Right hindlimb (tissue), 1 donor: Measurements from ENCODE around the gene INAFM2.
A peak's percentile ranks its signal among the peaks of the same experiment; 100 is the strongest.

Experiments used
- DNase-seq: peaks from one replicate; pipeline ENCODE4 v3.0.0-alpha.2; 2018

INAFM2 gene

GRCh38 chr15:40345225-40345866 is 21.9 kb downstream of the INAFM2 start:
- DNase-seq, result no peak

DNA sequence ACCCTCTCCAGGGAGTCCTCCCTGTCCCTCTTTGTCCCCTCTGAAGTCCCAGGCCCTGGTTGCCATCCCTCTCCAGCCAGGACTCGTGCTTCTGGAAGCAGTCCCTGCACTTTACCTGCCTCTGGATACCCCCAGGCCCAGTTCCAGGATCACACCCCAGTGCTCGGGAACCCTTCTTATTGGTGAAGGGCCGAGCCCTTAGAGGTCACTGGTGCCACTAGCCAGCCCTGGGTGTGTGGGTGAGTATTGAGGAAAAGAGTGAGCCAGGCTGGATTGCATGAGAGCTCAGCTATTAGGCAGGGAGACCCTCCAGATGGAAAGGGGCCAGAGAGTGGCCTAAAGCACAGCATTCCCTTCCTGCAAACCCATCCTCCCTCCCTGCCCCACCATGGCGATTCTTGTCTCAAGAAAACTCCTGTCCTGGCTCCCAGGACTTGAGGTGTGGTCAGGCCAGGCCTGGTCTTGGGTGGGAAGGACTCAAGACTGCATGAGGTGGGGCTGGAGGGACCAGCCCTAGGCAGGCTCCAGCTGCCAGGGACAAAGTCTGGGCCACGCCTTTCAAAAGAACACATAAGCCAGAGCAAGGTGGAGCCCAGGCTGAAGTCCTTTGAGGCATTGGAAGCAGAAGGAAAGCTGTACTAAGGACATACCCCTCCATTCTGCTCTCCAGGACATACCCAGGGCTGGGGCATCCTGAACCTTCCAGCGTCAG is 22.5 kb downstream of the INAFM2 start:
- DNase-seq, result no peak

- no peak for DNase-seq
Measured at GRCh38 chr15:40346579-40347558, 23.4 kb downstream of the INAFM2 start.

DNA sequence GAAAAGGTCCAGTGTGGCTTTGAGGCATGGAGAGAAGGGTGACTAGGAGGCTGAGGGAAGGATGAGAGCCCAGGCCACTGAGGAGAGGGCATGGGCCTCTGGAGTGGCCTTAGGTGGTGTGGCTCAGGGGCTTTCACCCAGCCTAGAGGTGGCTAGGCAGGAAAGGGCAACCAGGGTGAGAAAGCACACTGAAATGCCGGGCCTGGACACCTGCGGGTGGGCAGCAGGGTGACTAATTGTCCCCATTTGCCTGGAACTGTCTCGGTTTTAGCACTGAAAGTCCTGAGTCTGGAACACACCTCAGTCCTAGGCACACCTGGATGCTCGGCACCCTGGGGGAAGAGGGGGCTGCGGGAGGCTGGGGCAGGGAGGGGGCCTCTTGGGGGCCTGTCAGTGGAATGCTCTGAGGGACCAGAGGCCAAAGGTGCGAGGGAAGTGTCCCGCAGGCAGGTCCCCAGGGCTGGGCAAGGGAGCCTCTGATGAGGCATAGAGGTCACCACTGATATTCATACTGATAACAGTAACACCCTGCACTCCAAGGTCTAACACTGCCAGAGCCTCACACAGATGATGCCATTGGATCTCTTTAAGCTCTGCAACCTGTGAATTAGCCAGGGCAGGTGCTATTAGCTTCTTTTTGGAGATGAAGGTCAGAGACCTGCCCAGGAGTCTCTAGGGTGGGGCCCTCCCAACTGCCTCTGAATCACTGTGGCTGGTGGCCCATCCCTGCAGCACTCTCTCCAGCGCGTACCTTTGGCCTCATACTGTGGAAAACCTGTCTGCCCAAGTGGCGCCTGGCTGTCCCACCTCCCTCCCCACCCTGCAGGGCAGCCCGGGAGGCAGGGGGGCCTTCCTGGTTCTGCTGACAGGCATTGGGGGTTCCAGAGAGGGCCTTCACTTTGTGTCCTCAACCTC is 24.3 kb downstream of the INAFM2 start:
- DNase-seq, result no peak

DNA sequence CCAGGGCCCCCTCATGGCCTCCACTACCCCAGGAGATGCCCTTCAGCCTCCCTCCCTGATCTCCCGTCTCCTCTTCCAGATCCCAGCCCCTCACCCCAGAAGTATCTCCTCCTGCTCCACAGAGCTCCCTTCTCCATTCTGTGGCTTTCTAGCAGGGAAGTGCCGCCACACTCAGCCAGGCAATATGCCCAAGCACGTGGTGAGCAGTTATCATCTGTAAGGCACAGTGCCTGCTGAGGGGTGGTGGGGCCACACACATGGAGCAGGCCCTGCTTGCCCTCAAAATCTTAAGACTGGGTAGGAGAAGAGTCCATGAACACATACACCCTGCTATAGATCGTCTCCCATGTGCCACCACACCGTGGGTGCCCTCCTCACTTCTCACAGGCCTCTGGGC is 25.0 kb downstream of the INAFM2 start:
- no peak for DNase-seq

- DNase-seq, result no peak
Measured at GRCh38 chr15:40349163-40349562, 25.7 kb downstream of the INAFM2 start.

DNA sequence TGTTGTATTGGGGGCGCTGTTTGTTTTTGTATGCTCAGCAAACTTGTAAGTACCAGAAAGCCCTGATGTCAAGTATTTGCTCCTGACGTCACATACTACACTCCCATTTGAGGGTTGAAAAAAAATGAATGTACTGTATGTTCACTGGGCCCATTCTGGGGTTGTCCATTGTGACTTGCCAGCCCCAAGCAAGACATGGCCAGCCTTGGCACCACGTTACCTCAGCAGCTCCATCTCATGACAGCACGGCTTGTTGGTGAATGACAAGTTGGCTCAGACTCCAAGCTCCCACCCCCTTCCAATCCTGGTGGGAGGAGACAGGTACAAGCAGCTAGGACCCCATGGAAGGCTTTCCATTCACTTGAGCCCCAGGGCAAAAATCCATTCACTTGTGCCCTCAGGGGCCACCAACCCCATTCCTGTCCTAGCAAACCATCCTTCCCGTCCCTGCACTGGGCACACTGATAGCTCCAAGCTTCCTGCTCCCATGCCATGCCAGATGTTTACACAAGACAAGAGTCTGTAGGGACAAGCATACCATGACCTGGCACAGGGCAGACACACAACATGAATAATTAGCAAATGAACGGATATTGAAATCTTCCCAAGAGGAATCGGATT is 28.9 kb downstream of the INAFM2 start:
- DNase-seq, result no peak

GRCh38 chr15:40353697-40354096 is 30.2 kb downstream of the INAFM2 start:
- no peak for DNase-seq

DNA sequence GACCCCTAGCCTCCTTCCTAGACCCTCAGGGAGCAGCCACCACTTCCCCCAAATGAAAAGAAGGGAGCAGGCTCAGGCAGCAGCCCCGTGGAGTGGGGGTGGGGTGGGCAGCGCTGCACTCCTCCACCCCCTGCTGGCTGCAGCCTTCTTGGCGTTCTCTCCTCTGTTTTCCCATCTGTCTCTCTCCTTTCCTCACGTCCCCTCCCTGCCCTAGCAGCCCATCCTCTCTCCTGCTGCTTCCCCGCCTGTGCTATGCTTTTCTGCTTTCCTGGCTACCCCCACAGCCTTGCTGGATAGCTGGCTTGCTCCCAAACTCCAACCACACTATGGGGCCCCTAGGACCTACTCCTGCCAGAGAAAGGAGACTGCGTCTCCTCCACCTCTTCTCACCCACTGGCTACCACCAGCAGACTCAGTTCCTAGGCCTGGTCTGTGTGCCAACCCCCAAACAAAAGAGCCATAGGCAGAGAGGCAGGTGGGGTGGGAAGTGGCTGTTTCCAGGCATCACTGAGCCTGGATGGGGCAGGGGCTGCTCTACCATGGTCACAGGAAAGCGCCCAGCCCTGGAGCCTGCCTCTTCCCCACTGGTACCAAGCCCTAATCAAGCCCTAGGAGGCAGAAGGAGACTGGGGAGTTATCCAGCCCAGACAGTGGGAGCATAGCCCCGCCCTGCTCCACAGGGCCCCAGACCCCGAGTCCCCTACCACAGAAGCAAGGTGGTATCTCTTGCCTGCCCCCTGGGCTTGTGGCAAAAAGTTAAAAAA is 31.1 kb downstream of the INAFM2 start:
- peak; percentile 65 for DNase-seq

DNA sequence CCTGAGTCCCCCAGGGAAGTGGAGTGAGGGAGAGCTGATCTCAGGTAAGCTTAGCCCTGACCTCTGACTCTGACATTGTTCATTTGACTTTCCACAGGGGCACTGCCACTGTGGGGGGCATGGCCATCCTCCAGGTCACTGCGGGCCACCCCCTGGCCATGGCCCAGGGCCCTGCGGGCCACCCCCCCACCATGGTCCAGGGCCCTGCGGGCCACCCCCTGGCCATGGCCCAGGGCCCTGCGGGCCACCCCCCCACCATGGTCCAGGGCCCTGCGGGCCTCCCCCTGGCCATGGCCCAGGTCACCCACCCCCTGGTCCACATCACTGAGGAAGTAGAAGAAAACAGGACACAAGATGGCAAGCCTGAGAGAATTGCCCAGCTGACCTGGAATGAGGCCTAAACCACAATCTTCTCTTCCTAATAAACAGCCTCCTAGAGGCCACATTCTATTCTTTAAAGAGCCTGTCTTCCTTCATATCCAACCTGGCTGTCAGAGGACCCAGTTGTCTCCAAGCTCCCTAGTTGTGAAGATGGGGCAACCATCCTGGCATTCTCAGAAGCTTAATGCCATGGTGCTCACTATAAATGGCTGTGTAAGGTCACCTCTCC is 32.6 kb downstream of the INAFM2 start:
- no peak for DNase-seq

- no peak for DNase-seq
Measured at GRCh38 chr15:40357246-40357645, 33.8 kb downstream of the INAFM2 start.

GRCh38 chr15:40357723-40358470 is 34.4 kb downstream of the INAFM2 start, which contains the start of gene DISP2:
Gene DISP2, plus strand, starts transcription at chr15:40358219. Its CDS starts 103 bp downstream, at chr15:40358322.
- DNase-seq, result peak; percentile 93

DNA sequence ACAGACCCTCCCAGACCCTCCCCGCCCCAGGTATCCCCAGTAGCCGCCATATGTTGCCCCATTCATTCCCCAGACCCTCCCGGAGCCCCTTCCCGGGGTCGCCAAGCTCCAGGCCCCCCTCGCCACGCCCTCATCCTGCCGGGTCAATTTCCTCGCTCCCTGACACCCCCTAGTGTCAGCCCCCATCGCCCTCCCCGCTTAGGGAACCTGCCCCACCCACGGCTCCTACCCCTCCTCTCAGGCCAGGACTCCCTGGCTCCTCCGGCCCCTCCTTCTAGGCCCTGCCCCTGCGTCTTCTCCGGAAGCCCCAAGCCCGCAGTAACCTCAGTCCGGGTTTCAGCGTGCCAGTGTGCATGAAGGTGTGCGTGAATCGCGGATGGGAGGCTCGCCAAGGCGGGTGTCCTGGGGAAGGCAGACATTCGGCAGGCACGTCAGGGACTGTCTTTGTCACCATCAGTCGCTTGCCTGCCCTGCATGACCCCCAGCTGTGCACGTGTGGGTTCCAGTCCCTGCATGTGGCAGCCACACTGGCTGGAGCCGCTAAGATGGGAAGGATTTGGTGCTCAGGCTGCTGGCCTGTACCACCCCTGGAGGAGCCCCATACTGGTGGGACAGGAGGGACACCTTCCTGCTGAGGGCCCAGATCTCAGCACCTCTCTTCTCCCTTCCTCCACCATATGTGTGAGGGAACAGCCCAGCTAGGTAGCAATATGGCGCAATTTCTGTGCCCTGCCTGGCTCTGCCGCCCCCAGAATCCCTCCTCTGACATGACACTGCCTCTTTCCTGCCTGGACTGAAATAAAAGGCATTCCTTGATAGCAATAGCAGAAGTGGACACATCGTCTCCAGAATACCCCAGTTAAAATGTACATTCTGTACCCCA is 35.2 kb downstream of the INAFM2 start:
- DNase-seq, result no peak

GRCh38 chr15:40360015-40360414 is 36.5 kb downstream of the INAFM2 start:
- DNase-seq, result no peak

- DNase-seq, result no peak
Measured at GRCh38 chr15:40361640-40362039, 38.1 kb downstream of the INAFM2 start.

DNA sequence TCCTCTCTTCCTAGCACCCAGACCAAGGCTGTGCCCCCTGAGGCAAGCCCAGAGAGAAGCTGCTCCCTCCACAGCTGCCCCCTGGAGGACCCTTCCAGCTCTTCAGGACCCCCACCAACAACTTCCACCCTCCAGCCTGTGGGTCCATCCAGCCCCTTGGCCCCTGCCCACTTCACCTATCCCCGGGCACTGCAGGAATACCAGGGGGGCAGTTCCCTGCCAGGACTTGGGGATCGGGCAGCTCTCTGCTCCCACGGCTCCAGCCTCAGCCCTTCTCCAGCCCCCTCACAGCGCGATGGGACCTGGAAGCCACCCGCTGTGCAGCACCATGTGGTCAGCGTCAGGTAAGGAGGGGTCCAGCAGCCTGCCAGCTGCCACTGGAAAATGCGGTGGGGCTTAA is 40.1 kb downstream of the INAFM2 start:
- no peak for DNase-seq

GRCh38 chr15:40364251-40364650 is 40.8 kb downstream of the INAFM2 start:
- DNase-seq, result no peak

- DNase-seq, result no peak
Measured at GRCh38 chr15:40365016-40365415, 41.5 kb downstream of the INAFM2 start.
